MCF 10A (cell line): ENCODE measurements around the gene CPPED1. TPM values are rescaled to one million over a fixed set of nuclear protein-coding genes. Genes with fewer than 3 reads are reported as not detected.

Experiments
- BruUV-seq: library from RNA; stranded (reverse); fragments of 400-500 nt; replicated peaks from 2 replicates; lab custom pipeline; 2021; lab: Mats Ljungman, UMichigan
- CTCF ChIA-PET: fragments of 300-600 bp; sonication (Branson Sonifier 250); formaldehyde crosslinking; extraction: SDS; loops from one replicate; lab custom pipeline; 2021; ENCODE audit warnings: antibody characterized with exemption, inconsistent platforms; lab: Yijun Ruan, JAX
- POLR2A ChIA-PET: fragments of 300-600, 350-650 bp; sonication (Branson Sonifier 250); formaldehyde crosslinking; extraction: SDS; loops from one replicate; lab custom pipeline; 2020; ENCODE audit warnings: antibody characterized with exemption, inconsistent platforms; lab: Yijun Ruan, JAX
- DNase-seq: peaks from one replicate; pipeline ENCODE4 v3.0.0-alpha.2; 2018; ENCODE audit not compliant: unreplicated experiment
- H3K27ac Mint-ChIP-seq: one replicate; pipeline ENCODE4 v1.8.0; 2022; ENCODE audit warnings: mild to moderate bottlenecking, low read depth, mixed read lengths; ENCODE audit not compliant: unreplicated experiment
- H3K27me3 Mint-ChIP-seq: one replicate; pipeline ENCODE4 v1.8.0; 2022; ENCODE audit warnings: mixed read lengths; ENCODE audit not compliant: insufficient read depth, unreplicated experiment
- H3K36me3 Mint-ChIP-seq: one replicate; pipeline ENCODE4 v1.8.0; 2022; ENCODE audit warnings: mild to moderate bottlenecking, moderate library complexity, mixed read lengths; ENCODE audit not compliant: insufficient read depth, unreplicated experiment
- H3K4me1 Mint-ChIP-seq: one replicate; pipeline ENCODE4 v1.8.0; 2022; ENCODE audit warnings: mixed read lengths; ENCODE audit not compliant: insufficient read depth, unreplicated experiment
- H3K4me3 Mint-ChIP-seq: one replicate; pipeline ENCODE4 v1.8.0; 2022; ENCODE audit warnings: mild to moderate bottlenecking, moderate library complexity, mixed read lengths; ENCODE audit not compliant: unreplicated experiment
- H3K9me3 Mint-ChIP-seq: one replicate; pipeline ENCODE4 v1.8.0; 2022; ENCODE audit warnings: mixed read lengths; ENCODE audit not compliant: unreplicated experiment
- intact Hi-C: fragments of 100-400 bp; cut with micrococcal nuclease; formaldehyde crosslinking; loops from 2 replicates; pipeline ENCODE4 v1.14.1; 2022
- total RNA-seq: library from RNA; stranded (reverse); gene quantifications from 2 replicates; pipeline ENCODE4 v1.2.3, GENCODE V29; 2022
- TF ChIP-seq, protein P1 (sequence below): fragments of 200-600 bp; IDR thresholded peaks from one replicate; pipeline ENCODE4 v1.8.0; 2022; ENCODE audit warnings: antibody characterized with exemption, mild to moderate bottlenecking; ENCODE audit not compliant: unreplicated experiment

CPPED1 gene
- total RNA-seq, 1 experiment from 2014 or later: 13.8 TPM

DNA sequence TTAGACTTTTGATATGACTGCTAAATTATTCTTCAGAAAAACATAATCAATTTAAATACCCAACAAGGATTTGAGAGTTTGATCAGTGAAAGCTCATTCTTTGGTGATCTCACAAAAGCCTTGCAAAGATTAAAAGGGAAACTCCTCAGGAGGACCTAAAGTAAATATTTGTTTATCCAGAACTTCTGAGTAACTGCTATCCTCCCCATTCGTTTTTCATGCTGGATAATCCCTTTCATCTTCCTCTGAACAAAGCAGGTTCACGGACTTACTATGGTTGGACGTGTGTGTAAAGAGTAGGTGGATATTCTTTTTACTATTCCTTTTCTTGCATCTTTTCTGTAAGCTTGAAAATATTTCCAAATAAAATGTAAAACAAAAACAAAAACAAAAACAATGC is 124.7 kb downstream of the CPPED1 start:
- Mint-ChIP-seq H3K9me3 (no peaks in the 10 kb centered on the region), H3K27ac (no peak overlapping the region), H3K4me3 (no peak overlapping the region), H3K36me3 (no peaks in the 10 kb centered on the region), H3K4me1 (no peaks in the 10 kb centered on the region), H3K27me3 (no peaks in the 10 kb centered on the region)
- DNase-seq: no peak
- intact Hi-C loops: no loop called here
- CTCF ChIA-PET: interaction anchor here (1.3 kb wide), 1 partner anchor 141 kb away, joined by 3 read pairs; no protein-coding TSS in a partner anchor
- TF ChIP-seq, protein P1, sequence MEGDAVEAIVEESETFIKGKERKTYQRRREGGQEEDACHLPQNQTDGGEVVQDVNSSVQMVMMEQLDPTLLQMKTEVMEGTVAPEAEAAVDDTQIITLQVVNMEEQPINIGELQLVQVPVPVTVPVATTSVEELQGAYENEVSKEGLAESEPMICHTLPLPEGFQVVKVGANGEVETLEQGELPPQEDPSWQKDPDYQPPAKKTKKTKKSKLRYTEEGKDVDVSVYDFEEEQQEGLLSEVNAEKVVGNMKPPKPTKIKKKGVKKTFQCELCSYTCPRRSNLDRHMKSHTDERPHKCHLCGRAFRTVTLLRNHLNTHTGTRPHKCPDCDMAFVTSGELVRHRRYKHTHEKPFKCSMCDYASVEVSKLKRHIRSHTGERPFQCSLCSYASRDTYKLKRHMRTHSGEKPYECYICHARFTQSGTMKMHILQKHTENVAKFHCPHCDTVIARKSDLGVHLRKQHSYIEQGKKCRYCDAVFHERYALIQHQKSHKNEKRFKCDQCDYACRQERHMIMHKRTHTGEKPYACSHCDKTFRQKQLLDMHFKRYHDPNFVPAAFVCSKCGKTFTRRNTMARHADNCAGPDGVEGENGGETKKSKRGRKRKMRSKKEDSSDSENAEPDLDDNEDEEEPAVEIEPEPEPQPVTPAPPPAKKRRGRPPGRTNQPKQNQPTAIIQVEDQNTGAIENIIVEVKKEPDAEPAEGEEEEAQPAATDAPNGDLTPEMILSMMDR: no peak
- BruUV-seq: no TSS peak
- POLR2A ChIA-PET: no interaction called here

DNA sequence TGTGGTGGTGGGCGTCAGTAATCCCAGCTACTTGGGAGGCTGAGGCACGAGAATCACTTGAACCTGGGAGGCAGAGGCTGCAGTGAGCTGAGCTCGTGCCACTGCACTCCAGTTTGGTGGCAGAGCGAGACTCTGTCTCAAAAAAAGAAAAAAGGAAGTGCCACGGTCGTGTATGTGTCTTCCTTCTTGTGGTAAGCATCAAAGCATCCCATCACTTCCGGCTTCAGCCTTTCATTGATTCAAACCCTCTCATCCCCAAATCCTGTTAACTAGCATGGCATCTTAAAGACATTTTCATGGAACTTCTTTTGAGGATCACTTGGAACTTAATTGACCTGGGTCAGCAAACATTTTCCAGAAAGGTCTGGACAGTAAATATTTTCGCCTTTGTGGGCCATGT is 126.2 kb downstream of the CPPED1 start:
- no peak for DNase-seq
- Mint-ChIP-seq H3K36me3 (no peaks in the 10 kb centered on the region), H3K9me3 (no peaks in the 10 kb centered on the region), H3K27me3 (no peaks in the 10 kb centered on the region), H3K27ac (no peak overlapping the region), H3K4me1 (no peaks in the 10 kb centered on the region), H3K4me3 (no peak overlapping the region)
- TF ChIP-seq, protein P1: no peak
- POLR2A ChIA-PET: no interaction called here
- intact Hi-C loops: no loop called here
- CTCF ChIA-PET: no interaction called here
- BruUV-seq: no TSS peak

- no peak for DNase-seq
- Mint-ChIP-seq H3K4me1 (no peaks in the 10 kb centered on the region), H3K4me3 (no peak overlapping the region), H3K27ac (no peak overlapping the region), H3K27me3 (no peaks in the 10 kb centered on the region), H3K36me3 (no peaks in the 10 kb centered on the region), H3K9me3 (peaks cover 7% of the 10 kb centered on the region)
- CTCF ChIA-PET: no interaction called here
- intact Hi-C loops: no loop called here
- no TSS peak for BruUV-seq
- TF ChIP-seq, protein P1: no peak
- POLR2A ChIA-PET: interaction anchor here (0.6 kb wide), 1 partner anchor 69 kb away, joined by 5 read pairs; no protein-coding TSS in a partner anchor
Measured at GRCh38 chr16:12675852-12676251, 127.8 kb downstream of the CPPED1 start.

- no peak overlapping the region for H3K27ac Mint-ChIP-seq
- H3K9me3 Mint-ChIP-seq: peaks cover 8% of the 10 kb centered on the region
- H3K4me3 Mint-ChIP-seq: no peak overlapping the region
- no peaks in the 10 kb centered on the region for H3K4me1 Mint-ChIP-seq
- TF ChIP-seq, protein P1: no peak
- no peaks in the 10 kb centered on the region for H3K36me3 Mint-ChIP-seq
- DNase-seq: no peak
- H3K27me3 Mint-ChIP-seq: no peaks in the 10 kb centered on the region
- ChIA-PET POLR2A (no interaction called here), CTCF (interaction anchor here (0.7 to 0.8 kb wide), 2 partner anchors 24 to 166 kb away, joined by 3 to 4 read pairs; no protein-coding TSS in a partner anchor)
- BruUV-seq: no TSS peak
- intact Hi-C loops: no loop called here
Measured at GRCh38 chr16:12675046-12675445, 128.6 kb downstream of the CPPED1 start.
